Breast epithelium (tissue), 3 donors: Measurements from ENCODE around the gene CDK6.

ENCODE experiments used
- CTCF ChIP-seq, 3 donors: fragments of 450-650 bp; IDR thresholded peaks; one replicate each; pipeline ENCODE4 v1.5.1; 2016 to 2017; ENCODE audit warnings: antibody characterized with exemption in 3 of 3, mild to moderate bottlenecking in 3 of 3, moderate library complexity in 3 of 3
- POLR2A ChIP-seq: fragments of 450-650 bp; IDR thresholded peaks from one replicate; pipeline ENCODE4 v1.6.1; 2016; ENCODE audit warnings: antibody characterized with exemption, mild to moderate bottlenecking, moderate library complexity
- POLR2AphosphoS5 ChIP-seq, 3 donors: sonication (generic); formaldehyde crosslinking; IDR thresholded peaks; one replicate each; pipeline ENCODE4 v1.6.1; 2017; ENCODE audit warnings: antibody characterized with exemption in 3 of 3

DNA sequence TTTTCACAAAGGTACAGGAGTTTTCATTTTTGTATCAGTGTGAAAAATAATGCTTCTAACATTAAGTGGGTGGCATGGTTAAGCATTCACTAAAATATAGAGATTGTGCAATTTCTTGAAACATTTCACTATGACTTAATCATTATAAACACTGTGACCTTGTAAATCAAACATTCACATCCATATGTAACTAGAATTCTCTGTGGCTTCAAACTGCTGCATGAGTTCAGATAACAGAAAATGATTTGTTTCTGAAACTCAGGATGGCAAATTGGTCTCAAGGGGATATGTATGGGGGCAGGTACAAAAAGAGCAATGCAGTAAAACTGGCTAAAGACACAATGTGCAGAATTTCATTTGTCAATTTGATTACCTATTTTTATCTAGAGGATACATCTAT lies 250.0 kb downstream of the CDK6 start:
- no peak for TF ChIP-seq POLR2AphosphoS5 (IDR thresholded peaks at IDR 0.05)
- no peak for TF ChIP-seq CTCF (IDR thresholded peaks at IDR 0.05)
- TF ChIP-seq POLR2A, result no peak
